GM12892 (cell line): ENCODE data around the gene SHMT2.

Source experiments
- POLR2AphosphoS5 ChIP-seq: IDR thresholded peaks from 2 replicates; pipeline ENCODE4 v1.6.1; 2011; ENCODE audit warnings: low read depth, low read length, control low read depth
- TAF1 ChIP-seq: IDR thresholded peaks from 2 replicates; pipeline ENCODE4 v1.6.1; 2011; ENCODE audit warnings: low read depth, mild to moderate bottlenecking, control low read depth, low read length, borderline replicate concordance

GRCh38 chr12:57254506-57255280 lies 25.2 kb downstream of the SHMT2 start:
- no peak for TF ChIP-seq POLR2AphosphoS5
- TF ChIP-seq TAF1, result no peak
